CD14-positive monocyte (primary cell): ENCODE data around the gene CDC42EP2. TPM values are rescaled to one million over a fixed set of nuclear protein-coding genes. Genes with fewer than 3 reads are reported as not detected.

ENCODE experiments used
- DNase-seq, 3 donors: peaks; one replicate each; pipeline ENCODE4 v3.0.0-alpha.2; 2011 to 2022
- H2AFZ ChIP-seq: 2 replicates; pipeline ENCODE4 v1.6.0; 2012; ENCODE audit warnings: mild to moderate bottlenecking, low read depth, low read length, inconsistent platforms; ENCODE audit not compliant: insufficient read depth, poor library complexity, severe bottlenecking
- H3K27ac ChIP-seq, 2 donors: 1 replicate in 1 of 2; 2 replicates in 1 of 2; pipeline ENCODE4 v1.5.1; 2012 to 2013; ENCODE audit warnings: low read length in 2 of 2, control low read depth in 1 of 2, inconsistent platforms in 1 of 2, low read depth in 1 of 2, mild to moderate bottlenecking in 1 of 2
- H3K27me3 ChIP-seq, 2 donors: one replicate each; pipeline versions ENCODE4 v1.6.0 to v1.6.1; 2011 to 2013; ENCODE audit warnings: low read length in 2 of 2; ENCODE audit not compliant: control insufficient read depth in 2 of 2, insufficient read depth in 2 of 2
- H3K36me3 ChIP-seq, 2 donors: replicated peaks in 1 of 2; 1 replicate in 1 of 2; 2 replicates in 1 of 2; pipeline versions ENCODE4 v1.5.1 to v1.6.1; 2012 to 2013; ENCODE audit warnings: low read length in 2 of 2, control low read depth in 1 of 2, inconsistent platforms in 1 of 2, mild to moderate bottlenecking in 1 of 2; ENCODE audit not compliant: insufficient read depth in 2 of 2, control insufficient read depth in 1 of 2
- H3K4me1 ChIP-seq, 2 donors: 1 replicate in 1 of 2; 2 replicates in 1 of 2; pipeline versions ENCODE4 v1.5.1 to v1.6.1; 2012 to 2013; ENCODE audit warnings: low read length in 2 of 2, control low read depth in 1 of 2, inconsistent platforms in 1 of 2, mild to moderate bottlenecking in 1 of 2, moderate library complexity in 1 of 2; ENCODE audit not compliant: insufficient read depth in 2 of 2, control insufficient read depth in 1 of 2
- H3K4me2 ChIP-seq: replicated peaks from 2 replicates; pipeline ENCODE3; 2012; ENCODE audit warnings: low read length, moderate library complexity, mild to moderate bottlenecking; ENCODE audit not compliant: poor library complexity, severe bottlenecking; ENCODE audit errors: extremely low read depth
- H3K4me3 ChIP-seq, 3 experiments: fragments of 200-600 bp in 1 of 3; sonication (generic) in 1 of 3; replicated peaks in 1 of 3; 1 replicate in 2 of 3; 2 replicates in 1 of 3; pipeline ENCODE4 v1.5.1; 2011 to 2013; ENCODE audit warnings: low read length in 3 of 3, mild to moderate bottlenecking in 3 of 3, control low read depth in 2 of 3, low read depth in 2 of 3, inconsistent platforms in 1 of 3, moderate library complexity in 1 of 3
- H3K79me2 ChIP-seq: 2 replicates; pipeline ENCODE4 v1.6.0; 2012; ENCODE audit warnings: mild to moderate bottlenecking, control low read depth, inconsistent platforms, low read length, moderate library complexity; ENCODE audit not compliant: insufficient read depth
- H3K9ac ChIP-seq: 2 replicates; pipeline ENCODE4 v1.6.0; 2017; ENCODE audit warnings: low read length, mild to moderate bottlenecking; ENCODE audit not compliant: insufficient read depth, poor library complexity, severe bottlenecking
- H3K9me3 ChIP-seq, 2 donors: replicated peaks in 1 of 2; 1 replicate in 1 of 2; 2 replicates in 1 of 2; pipeline versions ENCODE4 v1.5.1 to v1.6.1; 2012 to 2013; ENCODE audit warnings: low read length in 2 of 2, control low read depth in 1 of 2; ENCODE audit not compliant: control insufficient read depth in 1 of 2, insufficient read depth in 1 of 2
- H4K20me1 ChIP-seq: 2 replicates; pipeline ENCODE4 v1.6.0; 2012; ENCODE audit warnings: mild to moderate bottlenecking, low read length, control low read depth, moderate library complexity; ENCODE audit not compliant: insufficient read depth
- H3K27ac Mint-ChIP-seq, 7 donors: one replicate each; pipeline ENCODE4 v1.8.0; 2020; ENCODE audit warnings: mild to moderate bottlenecking in 7 of 7, mixed read lengths in 7 of 7, moderate library complexity in 6 of 7, inconsistent platforms in 2 of 7
- H3K27me3 Mint-ChIP-seq, 3 donors: one replicate each; pipeline ENCODE4 v1.8.0; 2021 to 2022; ENCODE audit warnings: low read depth in 3 of 3, mild to moderate bottlenecking in 3 of 3, mixed read lengths in 3 of 3, moderate library complexity in 3 of 3, inconsistent platforms in 1 of 3
- H3K36me3 Mint-ChIP-seq, 2 donors: one replicate each; pipeline ENCODE4 v1.8.0; 2020; ENCODE audit warnings: mixed read lengths in 2 of 2, inconsistent platforms in 1 of 2, mild to moderate bottlenecking in 1 of 2
- H3K4me1 Mint-ChIP-seq: one replicate; pipeline ENCODE4 v1.8.0; 2020; ENCODE audit warnings: mild to moderate bottlenecking, mixed read lengths
- H3K4me3 Mint-ChIP-seq, 2 donors: one replicate each; pipeline ENCODE4 v1.8.0; 2020; ENCODE audit warnings: mild to moderate bottlenecking in 2 of 2, mixed read lengths in 2 of 2, moderate library complexity in 1 of 2
- H3K9me3 Mint-ChIP-seq, 7 donors: one replicate each; pipeline ENCODE4 v1.8.0; 2020 to 2022; ENCODE audit warnings: mixed read lengths in 7 of 7, mild to moderate bottlenecking in 6 of 7, moderate library complexity in 6 of 7, inconsistent platforms in 2 of 7
- CTCF ChIP-seq: fragments of 200-600 bp; IDR thresholded peaks from one replicate; pipeline ENCODE4 v1.8.0; 2022; ENCODE audit warnings: antibody characterized with exemption, mild to moderate bottlenecking
- WGBS: methylation state at CpG from one replicate; pipeline ENCODE4 v1.1.5; 2013; ENCODE audit warnings: missing lambda C conversion rate; ENCODE audit not compliant: insufficient coverage; 5-methylcytosine and 5-hydroxymethylcytosine counted together
- intact Hi-C, 2 donors: fragments of 100-400 bp; cut with micrococcal nuclease; formaldehyde crosslinking; loops; one replicate each; pipeline versions ENCODE4 v1.15.0 to v1.15.1; 2023
- polyA plus RNA-seq, 3 donors: library from polyadenylated mRNA; depleted of rRNA in 1 of 3; unstranded in 2 of 3; stranded (reverse) in 1 of 3; fragments of 300-500 nt in 2 of 3; fragments of >200 nt in 1 of 3; fragmentation: Illumina TruSeq in 2 of 3; gene quantifications; 1 replicate in 2 of 3; 2 replicates in 1 of 3; pipeline ENCODE4 v1.2.3, GENCODE V29; 2012 to 2021

CDC42EP2 gene
- polyA plus RNA-seq, 3 donors, result 5.4 to 15.6 (median 10.1) TPM

DNA sequence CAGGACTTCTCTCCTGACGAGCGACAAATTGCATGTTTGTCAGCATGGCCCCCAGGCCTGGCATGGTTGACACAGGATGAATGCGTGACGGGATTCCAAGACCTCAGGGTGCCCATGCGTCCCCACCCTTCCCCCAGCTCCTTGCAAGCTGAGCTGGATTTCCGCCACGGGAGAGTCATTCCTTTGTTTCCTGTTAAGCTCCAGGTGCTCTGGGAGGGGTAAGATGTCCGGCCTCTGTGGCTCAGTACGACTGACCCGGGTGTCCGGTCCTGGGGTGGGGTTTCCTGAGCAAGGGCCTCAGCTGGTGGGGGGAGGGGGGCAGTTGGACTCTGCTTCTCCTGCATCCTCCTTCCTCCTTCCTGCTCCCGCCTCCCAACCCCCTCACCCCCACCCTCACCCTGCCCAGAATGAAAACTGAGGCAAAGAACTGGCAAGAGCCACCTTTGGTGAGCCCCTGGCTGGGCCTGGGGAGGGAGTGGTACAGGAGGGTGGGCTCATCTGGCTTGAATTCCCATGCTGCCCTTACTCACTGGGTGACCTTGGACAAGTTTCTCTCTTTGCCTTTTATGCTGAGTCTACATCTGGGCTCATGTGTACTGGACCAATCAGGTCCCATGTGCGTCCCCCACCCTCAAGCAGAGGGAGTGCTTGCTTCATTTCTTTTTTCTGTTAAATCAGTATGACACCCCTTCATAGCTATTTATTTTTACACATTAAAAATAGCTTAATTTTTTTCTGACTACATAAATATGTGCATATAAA lies 2.5 kb downstream of the CDC42EP2 start:
- H3K27ac ChIP-seq, result peak overlapping the region; percentile 13 to 53

More for the DNA sequence above, 2.5 kb downstream of the CDC42EP2 start:
- peaks cover 37 to 50% of the 10 kb centered on the region in 2 donors for H3K4me1 ChIP-seq
- peak overlapping the region in 1 of 3 experiments; percentile 98 for H3K4me3 ChIP-seq
- intact Hi-C loops, result loop anchor here in 1 of 2 donors (10.0 kb wide), 1 partner anchor 112 kb away; no protein-coding TSS in a partner anchor
- H3K9ac ChIP-seq, result no peak overlapping the region
- WGBS, result 80% methylated on average over 2 of the region's 13 CpGs
- Mint-ChIP-seq H3K4me1 (peaks cover 33% of the 10 kb centered on the region), H3K27me3 (peaks cover 18 to 32% (median 25%) of the 10 kb centered on the region in 3 donors), H3K27ac (peak overlapping the region in 6 of 7 donors; percentile 30 to 89 (median 52)), H3K9me3 (peaks cover 0 to 3% (median 0%) of the 10 kb centered on the region in 7 donors), H3K4me3 (peak overlapping the region; percentile 86 to 90), H3K36me3 (peaks cover 20 to 24% of the 10 kb centered on the region in 2 donors)
- peaks cover 2 to 11% of the 10 kb centered on the region in 2 donors for H3K27me3 ChIP-seq
- peaks cover 7% of the 10 kb centered on the region for H3K79me2 ChIP-seq
- H2AFZ ChIP-seq, result no peak overlapping the region
- no peaks in the 10 kb centered on the region for H3K9me3 ChIP-seq
- TF ChIP-seq CTCF, result no peak
- DNase-seq, result no peak
- H3K4me2 ChIP-seq, result peak overlapping the region; percentile 89
- peaks cover 73% of the 10 kb centered on the region for H4K20me1 ChIP-seq
- H3K36me3 ChIP-seq, result peaks cover 18 to 19% of the 10 kb centered on the region in 2 donors
